Ishikawa (cell line): ENCODE measurements around the gene BDKRB2.

Experiments used
- CEBPB ChIP-seq: IDR thresholded peaks from 2 replicates; pipeline ENCODE4 v1.6.1; 2012
- CREB1 ChIP-seq: IDR thresholded peaks from 2 replicates; pipeline ENCODE4 v1.6.1; 2012; ENCODE audit warnings: low read depth
- EGR1 ChIP-seq: IDR thresholded peaks from 2 replicates; pipeline ENCODE4 v1.6.1; 2012
- EP300 ChIP-seq: IDR thresholded peaks from 2 replicates; pipeline ENCODE4 v1.6.1; 2012; ENCODE audit warnings: borderline replicate concordance
- FOXM1 ChIP-seq: IDR thresholded peaks from 2 replicates; pipeline ENCODE4 v1.6.1; 2012; ENCODE audit warnings: low read depth, borderline replicate concordance
- MAX ChIP-seq: IDR thresholded peaks from 2 replicates; pipeline ENCODE4 v1.6.1; 2012
- NFIC ChIP-seq: IDR thresholded peaks from 2 replicates; pipeline ENCODE4 v1.6.1; 2012
- RAD21 ChIP-seq: IDR thresholded peaks from 2 replicates; pipeline ENCODE4 v1.6.1; 2012; ENCODE audit warnings: low read depth
- REST ChIP-seq: IDR thresholded peaks from 2 replicates; pipeline ENCODE4 v1.6.1; 2012; ENCODE audit warnings: low read depth, mild to moderate bottlenecking
- TAF1 ChIP-seq: IDR thresholded peaks from 2 replicates; pipeline ENCODE4 v1.6.1; 2012; ENCODE audit warnings: low read depth, mild to moderate bottlenecking
- TCF12 ChIP-seq: IDR thresholded peaks from 2 replicates; pipeline ENCODE4 v1.6.1; 2012; ENCODE audit warnings: low read depth
- TEAD4 ChIP-seq: IDR thresholded peaks from 2 replicates; pipeline ENCODE4 v1.6.1; 2012
- YY1 ChIP-seq: IDR thresholded peaks from 2 replicates; pipeline ENCODE4 v1.6.1; 2012; ENCODE audit warnings: low read depth
- ZBTB7A ChIP-seq: IDR thresholded peaks from 2 replicates; pipeline ENCODE4 v1.6.1; 2012; ENCODE audit warnings: low read depth
- TF ChIP-seq, protein P1 (sequence below): IDR thresholded peaks from 2 replicates; pipeline ENCODE4 v1.6.1; 2012

BDKRB2 gene

DNA sequence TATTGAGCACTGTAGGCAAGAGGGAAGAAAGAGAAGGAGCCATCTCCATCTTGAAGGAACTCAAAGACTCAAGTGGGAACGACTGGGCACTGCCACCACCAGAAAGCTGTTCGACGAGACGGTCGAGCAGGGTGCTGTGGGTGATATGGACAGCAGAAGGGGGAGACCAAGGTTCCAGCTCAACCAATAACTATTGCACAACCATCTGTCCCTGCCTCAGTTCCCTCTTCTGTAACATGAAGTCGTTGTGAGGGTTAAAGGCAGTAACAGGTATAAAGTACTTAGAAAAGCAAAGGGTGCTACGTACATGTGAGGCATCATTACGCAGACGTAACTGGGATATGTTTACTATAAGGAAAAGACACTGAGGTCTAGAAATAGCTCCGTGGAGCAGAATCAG lies 37.5 kb downstream of the BDKRB2 start:
- no peak for TF ChIP-seq YY1
- TF ChIP-seq TAF1: no peak
- no peak for TF ChIP-seq EGR1
- TF ChIP-seq ZBTB7A: no peak
- TF ChIP-seq RAD21: no peak
- TF ChIP-seq TEAD4: no peak
- TF ChIP-seq FOXM1: no peak
- no peak for TF ChIP-seq EP300
- no peak for TF ChIP-seq CREB1
- TF ChIP-seq NFIC: no peak
- no peak for TF ChIP-seq TCF12
- TF ChIP-seq REST: no peak
- no peak for TF ChIP-seq CEBPB
- TF ChIP-seq, protein P1, sequence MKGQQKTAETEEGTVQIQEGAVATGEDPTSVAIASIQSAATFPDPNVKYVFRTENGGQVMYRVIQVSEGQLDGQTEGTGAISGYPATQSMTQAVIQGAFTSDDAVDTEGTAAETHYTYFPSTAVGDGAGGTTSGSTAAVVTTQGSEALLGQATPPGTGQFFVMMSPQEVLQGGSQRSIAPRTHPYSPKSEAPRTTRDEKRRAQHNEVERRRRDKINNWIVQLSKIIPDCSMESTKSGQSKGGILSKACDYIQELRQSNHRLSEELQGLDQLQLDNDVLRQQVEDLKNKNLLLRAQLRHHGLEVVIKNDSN: no peak
- TF ChIP-seq MAX: no peak

GRCh38 chr14:96243785-96244184 lies 39.1 kb downstream of the BDKRB2 start:
- TF ChIP-seq, protein P1: no peak
- TF ChIP-seq TAF1: no peak
- TF ChIP-seq YY1: no peak
- TF ChIP-seq NFIC: no peak

DNA sequence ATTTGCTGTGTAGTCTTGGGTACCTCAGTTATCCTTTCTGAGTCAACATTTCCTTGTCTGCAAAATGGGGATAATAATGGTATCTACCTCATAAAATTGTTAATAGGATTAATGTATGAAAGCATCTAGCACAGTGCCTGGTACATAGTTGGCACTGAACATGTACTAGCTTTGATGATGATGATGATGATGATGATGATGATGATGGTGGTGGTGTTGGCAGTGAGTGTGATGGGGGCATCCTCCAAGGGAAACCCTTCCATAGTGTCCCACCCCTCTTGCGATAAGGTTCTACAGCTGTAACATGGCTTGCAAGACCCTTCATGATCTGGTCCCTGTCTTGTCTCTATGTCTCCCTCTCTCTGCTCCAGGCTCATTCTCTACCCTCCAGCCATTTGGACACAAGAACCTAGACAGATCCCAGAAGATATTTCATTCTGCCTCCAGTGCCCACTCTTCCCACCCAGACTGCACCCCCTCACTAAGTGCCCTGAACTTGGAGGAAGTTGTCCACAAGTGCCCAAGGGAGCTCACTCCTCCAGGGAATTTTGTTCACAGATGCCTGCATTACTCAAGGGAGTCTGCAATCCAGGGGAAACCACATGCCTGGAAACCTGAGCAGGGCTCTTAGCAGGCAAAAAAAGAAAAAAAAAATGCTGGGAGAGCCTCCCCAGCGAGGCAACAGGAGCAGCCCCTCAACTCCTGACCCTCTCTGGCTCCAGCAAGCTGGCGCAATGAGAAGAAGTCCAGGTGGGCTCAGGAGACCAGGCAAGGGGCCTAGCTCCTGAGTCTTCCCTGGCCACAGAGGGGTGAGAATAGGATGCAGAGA lies 41.3 kb downstream of the BDKRB2 start:
- TF ChIP-seq NFIC: no peak
- TF ChIP-seq EGR1: no peak
- no peak for TF ChIP-seq RAD21
- TF ChIP-seq TEAD4: no peak
- TF ChIP-seq YY1: no peak
- TF ChIP-seq ZBTB7A: no peak
- TF ChIP-seq FOXM1: no peak
- no peak for TF ChIP-seq CEBPB
- TF ChIP-seq TAF1: no peak
- TF ChIP-seq, protein P1: no peak
- no peak for TF ChIP-seq REST
- TF ChIP-seq TCF12: no peak
- no peak for TF ChIP-seq MAX
- TF ChIP-seq EP300: no peak

- TF ChIP-seq CREB1 (no peak), NFIC (no peak), FOXM1 (no peak), MAX (no peak), ZBTB7A (no peak), YY1 (no peak), TCF12 (no peak), EP300 (no peak), TAF1 (no peak), REST (no peak)
Observed at GRCh38 chr14:96246539-96246847, 41.9 kb downstream of the BDKRB2 start.
